Upper lobe of left lung (tissue), 6 donors: Measurements from ENCODE around the gene CCDC77. TPM values are rescaled to one million over a fixed set of nuclear protein-coding genes. Genes with fewer than 3 reads are reported as not detected.

Experiments used
- ATAC-seq, 2 donors: fragments of 200-7000 bp; cut with Tn5 transposase; one replicate each; pipeline ENCODE4 v1.9.1; 2022; ENCODE audit warnings: mild to moderate bottlenecking in 2 of 2, moderate library complexity in 2 of 2; ENCODE audit not compliant: low FRiP score in 2 of 2
- DNase-seq, 2 donors: peaks; one replicate each; pipeline ENCODE4 v3.0.0-alpha.2; 2019 to 2020
- H3K27ac ChIP-seq, 4 donors: fragments of 200-600 bp; sonication (generic); one replicate each; pipeline ENCODE4 v1.5.1; 2016 to 2019
- H3K27me3 ChIP-seq, 4 donors: fragments of 200-600 bp; sonication (generic); one replicate each; pipeline ENCODE4 v1.5.1; 2017 to 2019
- H3K36me3 ChIP-seq, 4 donors: fragments of 200-600 bp; sonication (generic); one replicate each; pipeline ENCODE4 v1.5.1; 2016 to 2019
- H3K4me1 ChIP-seq, 4 donors: fragments of 200-600 bp; sonication (generic); one replicate each; pipeline ENCODE4 v1.5.1; 2018 to 2019
- H3K4me3 ChIP-seq, 4 donors: fragments of 200-600 bp; sonication (generic); one replicate each; pipeline ENCODE4 v1.5.1; 2017 to 2019; ENCODE audit warnings: mild to moderate bottlenecking in 2 of 4, moderate library complexity in 1 of 4
- H3K9me3 ChIP-seq, 4 donors: fragments of 200-600 bp; sonication (generic); one replicate each; pipeline ENCODE4 v1.5.1; 2018 to 2019
- EP300 ChIP-seq, 4 donors: sonication (generic); formaldehyde crosslinking; IDR thresholded peaks; one replicate each; pipeline ENCODE4 v1.5.1; 2017; ENCODE audit warnings: antibody characterized with exemption in 4 of 4, control low read depth in 2 of 4
- POLR2A ChIP-seq, 4 donors: fragments of 450-650 bp; IDR thresholded peaks; one replicate each; pipeline ENCODE4 v1.5.1; 2016 to 2017; ENCODE audit warnings: antibody characterized with exemption in 4 of 4, mild to moderate bottlenecking in 2 of 4
- POLR2AphosphoS5 ChIP-seq, 2 donors: sonication (generic); formaldehyde crosslinking; IDR thresholded peaks; one replicate each; pipeline ENCODE4 v1.5.1; 2017; ENCODE audit warnings: antibody characterized with exemption in 2 of 2
- WGBS, 2 donors: methylation state at CpG; one replicate each; pipeline ENCODE4 v1.1.5; 2017 to 2018; 5-methylcytosine and 5-hydroxymethylcytosine counted together
- total RNA-seq, 6 donors: library from RNA; depleted of rRNA in 4 of 6; stranded (reverse); fragments of >200 nt in 4 of 6; gene quantifications; one replicate each; pipeline versions ENCODE4 v1.1.0 to v1.2.1, GENCODE V29; 2016 to 2021
- TF ChIP-seq, protein P1 (sequence below), 6 experiments: fragments of 450-650 bp in 4 of 6; fragments of 200-600 bp in 2 of 6; sonication (generic) in 2 of 6; IDR thresholded peaks; one replicate each; pipeline ENCODE4 v1.5.1; 2016 to 2019; ENCODE audit warnings: antibody characterized with exemption in 6 of 6
- donor health status: DM: no; HTN: no; CAD: no; lungs with moderate emphysema.
- donor health status: DM: no; HTN: yes; CAD: no; lungs with severe emphysema.

Gene CCDC77
- total RNA-seq, 6 donors from 2014 or later = 6.5 to 25.1 (median 7.6) TPM

GRCh38 chr12:450438-450837, 49.0 kb downstream of the CCDC77 start:
- TF ChIP-seq POLR2AphosphoS5 (IDR thresholded peaks at IDR 0.05) (no peak), EP300 (IDR thresholded peaks at IDR 0.05) (no peak), POLR2A (IDR thresholded peaks at IDR 0.05) (no peak)
- TF ChIP-seq, protein P1, sequence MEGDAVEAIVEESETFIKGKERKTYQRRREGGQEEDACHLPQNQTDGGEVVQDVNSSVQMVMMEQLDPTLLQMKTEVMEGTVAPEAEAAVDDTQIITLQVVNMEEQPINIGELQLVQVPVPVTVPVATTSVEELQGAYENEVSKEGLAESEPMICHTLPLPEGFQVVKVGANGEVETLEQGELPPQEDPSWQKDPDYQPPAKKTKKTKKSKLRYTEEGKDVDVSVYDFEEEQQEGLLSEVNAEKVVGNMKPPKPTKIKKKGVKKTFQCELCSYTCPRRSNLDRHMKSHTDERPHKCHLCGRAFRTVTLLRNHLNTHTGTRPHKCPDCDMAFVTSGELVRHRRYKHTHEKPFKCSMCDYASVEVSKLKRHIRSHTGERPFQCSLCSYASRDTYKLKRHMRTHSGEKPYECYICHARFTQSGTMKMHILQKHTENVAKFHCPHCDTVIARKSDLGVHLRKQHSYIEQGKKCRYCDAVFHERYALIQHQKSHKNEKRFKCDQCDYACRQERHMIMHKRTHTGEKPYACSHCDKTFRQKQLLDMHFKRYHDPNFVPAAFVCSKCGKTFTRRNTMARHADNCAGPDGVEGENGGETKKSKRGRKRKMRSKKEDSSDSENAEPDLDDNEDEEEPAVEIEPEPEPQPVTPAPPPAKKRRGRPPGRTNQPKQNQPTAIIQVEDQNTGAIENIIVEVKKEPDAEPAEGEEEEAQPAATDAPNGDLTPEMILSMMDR (IDR thresholded peaks at IDR 0.05) = no peak
- no peak overlapping the region for H3K4me3 ChIP-seq
- no peak overlapping the region for H3K27ac ChIP-seq
- no peaks in the 10 kb centered on the region for H3K4me1 ChIP-seq
- DNase-seq = no peak
- no peaks in the 10 kb centered on the region for H3K27me3 ChIP-seq
- H3K9me3 ChIP-seq = no peaks in the 10 kb centered on the region
- no peaks in the 10 kb centered on the region for H3K36me3 ChIP-seq
- ATAC-seq = no peak
- WGBS, 2 donors = 70 to 71% methylated on average over 3 of the region's 3 CpGs

GRCh38 chr12:452667-453210, 51.3 kb downstream of the CCDC77 start:
- TF ChIP-seq, protein P1 (IDR thresholded peaks at IDR 0.05) = peak in 4 of 6 experiments; percentile 12 to 39 (median 34)
- no peak for TF ChIP-seq POLR2A (IDR thresholded peaks at IDR 0.05)
- no peak for TF ChIP-seq EP300 (IDR thresholded peaks at IDR 0.05)
- no peak for TF ChIP-seq POLR2AphosphoS5 (IDR thresholded peaks at IDR 0.05)
- DNase-seq = peak; percentile 49 to 88
- no peaks in the 10 kb centered on the region for H3K4me1 ChIP-seq
- H3K4me3 ChIP-seq = no peak overlapping the region
- no peaks in the 10 kb centered on the region for H3K27me3 ChIP-seq
- ATAC-seq = no peak
- 53 to 79% methylated on average over 10 to 13 of the region's 25 CpGs for WGBS, 2 donors
- no peaks in the 10 kb centered on the region for H3K9me3 ChIP-seq
- no peak overlapping the region for H3K27ac ChIP-seq
- H3K36me3 ChIP-seq = no peaks in the 10 kb centered on the region

- no peak overlapping the region for H3K4me3 ChIP-seq
- H3K4me1 ChIP-seq = peaks cover 0 to 11% (median 5%) of the 10 kb centered on the region in 4 donors
- H3K9me3 ChIP-seq = no peaks in the 10 kb centered on the region
- 64% methylated on average over 1 of the region's 1 CpG for WGBS, 2 donors
- H3K27ac ChIP-seq = no peak overlapping the region
- no peak for TF ChIP-seq POLR2AphosphoS5 (IDR thresholded peaks at IDR 0.05)
- ATAC-seq (no peak), DNase-seq (no peak)
- no peaks in the 10 kb centered on the region for H3K36me3 ChIP-seq
- H3K27me3 ChIP-seq = peaks cover 0 to 9% (median 4%) of the 10 kb centered on the region in 4 donors
Measured at GRCh38 chr12:454833-455232, 53.4 kb downstream of the CCDC77 start.

- ATAC-seq (no peak), DNase-seq (no peak)
- H3K27ac ChIP-seq = no peak overlapping the region
- no peaks in the 10 kb centered on the region for H3K9me3 ChIP-seq
- no peak overlapping the region for H3K4me3 ChIP-seq
- WGBS, 2 donors = 68 to 70% methylated on average over 2 of the region's 2 CpGs
- no peaks in the 10 kb centered on the region for H3K36me3 ChIP-seq
- H3K27me3 ChIP-seq = peaks cover 0 to 17% (median 8%) of the 10 kb centered on the region in 4 donors
- peaks cover 6 to 21% (median 11%) of the 10 kb centered on the region in 4 donors for H3K4me1 ChIP-seq
- TF ChIP-seq POLR2A (IDR thresholded peaks at IDR 0.05) = no peak
- TF ChIP-seq, protein P1 (IDR thresholded peaks at IDR 0.05) = no peak
- no peak for TF ChIP-seq EP300 (IDR thresholded peaks at IDR 0.05)
- TF ChIP-seq POLR2AphosphoS5 (IDR thresholded peaks at IDR 0.05) = no peak
Measured at GRCh38 chr12:455821-456220, 54.4 kb downstream of the CCDC77 start.

DNA sequence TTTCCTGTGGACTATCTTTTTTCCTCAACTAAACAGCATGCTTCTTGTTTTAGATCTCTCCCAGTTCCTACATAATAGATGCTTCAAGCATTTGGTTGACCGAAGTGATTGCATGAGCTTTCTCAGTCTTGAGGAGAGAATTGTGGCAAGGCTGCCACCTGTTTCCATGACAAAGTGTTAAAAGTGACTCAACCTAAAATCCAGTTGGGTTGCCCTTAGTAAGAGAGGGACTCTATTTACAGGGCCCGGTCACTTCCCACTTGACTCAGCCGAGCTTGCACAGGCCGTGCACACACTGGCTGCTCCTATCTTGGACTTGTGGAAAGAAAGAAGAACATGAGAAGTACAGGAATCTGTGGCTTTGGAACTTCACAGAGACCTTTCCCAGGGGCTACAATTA, 56.2 kb downstream of the CCDC77 start:
- no peak for TF ChIP-seq EP300 (IDR thresholded peaks at IDR 0.05)
- TF ChIP-seq POLR2A (IDR thresholded peaks at IDR 0.05) = no peak
- TF ChIP-seq, protein P1 (IDR thresholded peaks at IDR 0.05) = no peak
- TF ChIP-seq POLR2AphosphoS5 (IDR thresholded peaks at IDR 0.05) = no peak
- no peak overlapping the region for H3K27ac ChIP-seq
- H3K36me3 ChIP-seq = no peaks in the 10 kb centered on the region
- H3K4me1 ChIP-seq = peaks cover 9 to 24% (median 15%) of the 10 kb centered on the region in 4 donors
- peaks cover 0 to 18% (median 9%) of the 10 kb centered on the region in 4 donors for H3K27me3 ChIP-seq
- no peak overlapping the region for H3K4me3 ChIP-seq
- 72 to 74% methylated on average over 4 of the region's 4 CpGs for WGBS, 2 donors
- no peaks in the 10 kb centered on the region for H3K9me3 ChIP-seq
- no peak for ATAC-seq
- DNase-seq = no peak
